Measurements from ENCODE around the gene RFPL3.
A peak's percentile ranks its signal among the peaks of the same experiment; 100 is the strongest.

The RFPL3 gene

DNA sequence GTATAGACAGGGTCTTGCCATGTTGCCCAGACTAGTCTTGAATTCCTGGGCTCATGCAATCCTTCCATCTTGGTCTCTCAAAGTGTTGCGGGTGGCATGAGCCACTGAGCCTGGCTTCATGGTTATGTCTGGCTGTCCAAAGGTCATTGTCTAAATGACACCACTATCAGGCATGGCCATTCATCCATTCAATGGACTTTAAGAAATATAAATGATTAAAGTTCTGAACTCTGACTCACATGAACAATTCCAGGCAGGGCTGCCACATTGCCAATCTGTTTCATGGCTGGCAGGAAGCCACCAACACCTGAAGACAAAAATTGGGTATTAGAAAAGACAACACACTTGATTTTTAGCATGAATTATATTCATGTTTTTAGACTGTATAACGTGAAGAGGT lies 50.3 kb downstream of the RFPL3 start:
- peaks cover 45% of the 10 kb centered on the region for H3K4me1 Mint-ChIP-seq
- peaks cover 49% of the 10 kb centered on the region for H3K36me3 Mint-ChIP-seq
- no peaks in the 10 kb centered on the region for H3K27me3 Mint-ChIP-seq
- no peaks in the 10 kb centered on the region for H3K9me3 Mint-ChIP-seq
- ATAC-seq: no peak
- no peak overlapping the region for H3K27ac Mint-ChIP-seq
- no peak overlapping the region for H3K4me3 Mint-ChIP-seq

DNA sequence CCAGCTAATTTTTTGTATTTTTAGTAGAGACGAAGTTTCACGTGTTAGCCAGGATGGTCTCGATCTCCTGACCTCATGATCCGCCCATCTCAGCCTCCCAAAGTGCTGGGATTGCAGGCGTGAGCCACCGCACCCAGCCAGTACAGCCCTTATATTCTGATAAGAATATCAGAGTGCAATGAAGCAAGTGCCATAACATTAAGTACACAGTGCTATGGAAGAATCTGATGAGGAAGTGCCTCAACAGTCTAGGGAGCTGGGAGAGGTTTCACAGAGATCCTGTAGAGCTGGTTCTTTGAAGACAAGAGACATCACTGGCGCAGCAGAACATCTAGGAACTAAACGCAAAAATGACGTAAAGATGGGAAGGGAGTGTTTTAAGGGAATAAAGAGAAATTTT lies 52.3 kb downstream of the RFPL3 start:
- peaks cover 33% of the 10 kb centered on the region for H3K36me3 Mint-ChIP-seq
- ATAC-seq: no peak
- H3K27me3 Mint-ChIP-seq: no peaks in the 10 kb centered on the region
- H3K4me1 Mint-ChIP-seq: peaks cover 45% of the 10 kb centered on the region
- H3K4me3 Mint-ChIP-seq: peak overlapping the region; percentile 48
- H3K27ac Mint-ChIP-seq: peak overlapping the region; percentile 91
- H3K9me3 Mint-ChIP-seq: no peaks in the 10 kb centered on the region

GRCh38 chr22:32410459-32410858 lies 52.8 kb downstream of the RFPL3 start:
- peak overlapping the region; percentile 91 for H3K27ac Mint-ChIP-seq
- no peaks in the 10 kb centered on the region for H3K9me3 Mint-ChIP-seq
- H3K4me3 Mint-ChIP-seq: peak overlapping the region; percentile 91
- peaks cover 30% of the 10 kb centered on the region for H3K36me3 Mint-ChIP-seq
- ATAC-seq: no peak
- peaks cover 45% of the 10 kb centered on the region for H3K4me1 Mint-ChIP-seq
- H3K27me3 Mint-ChIP-seq: no peaks in the 10 kb centered on the region

Data from stimulated activated memory B cell treated with anti-CD40 and anti-IgM and Interleukin-4, amounts not matched to agents 10 μg/mL and 1 μg/mL and 100 μg/mL, for 72 hours (primary cell).